ENCODE data around the gene PRG2. TPM values are rescaled to one million over a fixed set of nuclear protein-coding genes. Genes with fewer than 3 reads are reported as not detected.
A peak's percentile ranks its signal among the peaks of the same experiment; 100 is the strongest.

PRG2 gene
- polyA plus RNA-seq, 2 of the 4 experiments (the other 2 are of a cell fraction): not detected

- H3K27ac ChIP-seq: peak overlapping the region in 1 of 2 experiments; percentile 66; a peak in 2 of 6 replicates
- no peak overlapping the region for H3K4me2 ChIP-seq
- FAIRE-seq: no peak
- peaks cover 15% of the 10 kb centered on the region for H3K9me3 ChIP-seq
- no peak for DNase-seq (ENCODE audit: low read depth in 1 of 2, low spot score in 1 of 2)
- H3K4me3 ChIP-seq: no peak overlapping the region
- ChIA-PET POLR2A (no interaction called here), CTCF (interaction anchor here (1.2 to 13.0 kb wide), 4 partner anchors 26 to 319 kb away, joined by 3 to 139 read pairs (median 4); no protein-coding TSS in a partner anchor)
- 73% methylated on average over 4 of the region's 4 CpGs for WGBS (ENCODE audit: missing lambda C conversion rate)
- H3K4me1 ChIP-seq: peaks cover 21% of the 10 kb centered on the region
- no peak for TF ChIP-seq ATOH8 (CRISPR knock-in tag; IDR thresholded peaks at IDR 0.05; ENCODE audit: low read depth)
- no peak for TF ChIP-seq ZSCAN20 (CRISPR knock-in tag; IDR thresholded peaks at IDR 0.05)
- TF ChIP-seq ZNF302 (CRISPR knock-in tag; IDR thresholded peaks at IDR 0.05): no peak
- ATAC-seq: no peak
These were observed 36.6 kb downstream of the PRG2 start for GRCh38 chr11:57353852-57354251.

- Histone ChIP-seq H3K4me2 (no peak overlapping the region), H3K4me1 (peaks cover 16% of the 10 kb centered on the region), H3K27ac (peak overlapping the region in 1 of 2 experiments; percentile 66; a peak in 1 of 6 replicates), H3K9me3 (peaks cover 15% of the 10 kb centered on the region), H3K4me3 (no peak overlapping the region)
- no peak for FAIRE-seq
- ChIA-PET CTCF (interaction anchor here (0.7 to 13.0 kb wide), 8 partner anchors 11 to 319 kb away, joined by 3 to 139 read pairs (median 4); partner anchors contain the start of genes SLC43A1 and TIMM10), POLR2A (no interaction called here)
- no peak for ATAC-seq
- WGBS (ENCODE audit: missing lambda C conversion rate): 71% methylated on average over 4 of the region's 4 CpGs
- TF ChIP-seq CBX2 (IDR thresholded peaks at IDR 0.05; ENCODE audit: borderline replicate concordance, low read depth) (no peak), FOSL2 (IDR thresholded peaks at IDR 0.05) (no peak), FOSL2 (CRISPR knock-in tag; IDR thresholded peaks at IDR 0.05) (no peak), FOXS1 (CRISPR knock-in tag; IDR thresholded peaks at IDR 0.05) (no peak)
- no peak for DNase-seq (ENCODE audit: low read depth in 1 of 2, low spot score in 1 of 2)
These were observed 37.0 kb downstream of the PRG2 start for GRCh38 chr11:57353446-57353845.

- Histone ChIP-seq H3K9me3 (peaks cover 15% of the 10 kb centered on the region), H3K4me2 (no peak overlapping the region), H3K27ac (no peak overlapping the region), H3K4me1 (peaks cover 16% of the 10 kb centered on the region), H3K4me3 (no peak overlapping the region)
- TF ChIP-seq CTCF (IDR thresholded peaks at IDR 0.05) (no peak), HEYL (CRISPR knock-in tag; IDR thresholded peaks at IDR 0.05) (no peak), HMGXB4 (CRISPR knock-in tag; IDR thresholded peaks at IDR 0.05; ENCODE audit: borderline replicate concordance) (no peak), ZNF302 (CRISPR knock-in tag; IDR thresholded peaks at IDR 0.05) (no peak), HOXB13 (CRISPR knock-in tag; IDR thresholded peaks at IDR 0.05; ENCODE audit: low read depth) (no peak), PBX3 (IDR thresholded peaks at IDR 0.05) (no peak), JUN (IDR thresholded peaks at IDR 0.05) (no peak), NFE2L2 (conservative IDR thresholded peaks at IDR 0.05; ENCODE audit: low read length) (no peak), HES2 (IDR thresholded peaks at IDR 0.05) (no peak), MAFK (IDR thresholded peaks at IDR 0.05; ENCODE audit: partially characterized antibody) (no peak), FOSB (CRISPR knock-in tag; IDR thresholded peaks at IDR 0.05) (no peak), MAX (IDR thresholded peaks at IDR 0.05) (no peak), RARB (CRISPR knock-in tag; IDR thresholded peaks at IDR 0.05) (no peak), ZC3H11A (IDR thresholded peaks at IDR 0.05) (no peak)
- no peak for DNase-seq (ENCODE audit: low read depth in 1 of 2, low spot score in 1 of 2)
- CTCF ChIA-PET: interaction anchor here (0.7 to 13.0 kb wide), 8 partner anchors 12 to 320 kb away, joined by 3 to 139 read pairs (median 4); partner anchors contain the start of genes SLC43A1 and TIMM10
- ATAC-seq: no peak
- 59% methylated on average over 5 of the region's 5 CpGs for WGBS (ENCODE audit: missing lambda C conversion rate)
- no peak for FAIRE-seq
- POLR2A ChIA-PET: no interaction called here
These were observed 37.4 kb downstream of the PRG2 start for GRCh38 chr11:57353036-57353435.

All from A549 (cell line).